Measurements from ENCODE around the gene S100A14. TPM values are rescaled to one million over a fixed set of nuclear protein-coding genes. Genes with fewer than 3 reads are reported as not detected.

The S100A14 gene
- total and polyA plus RNA-seq, 2 of the 13 experiments (the other 11 are each of a cell fraction or from before 2014, with no cell fraction given) = 1.4 to 7.7 TPM

DNA sequence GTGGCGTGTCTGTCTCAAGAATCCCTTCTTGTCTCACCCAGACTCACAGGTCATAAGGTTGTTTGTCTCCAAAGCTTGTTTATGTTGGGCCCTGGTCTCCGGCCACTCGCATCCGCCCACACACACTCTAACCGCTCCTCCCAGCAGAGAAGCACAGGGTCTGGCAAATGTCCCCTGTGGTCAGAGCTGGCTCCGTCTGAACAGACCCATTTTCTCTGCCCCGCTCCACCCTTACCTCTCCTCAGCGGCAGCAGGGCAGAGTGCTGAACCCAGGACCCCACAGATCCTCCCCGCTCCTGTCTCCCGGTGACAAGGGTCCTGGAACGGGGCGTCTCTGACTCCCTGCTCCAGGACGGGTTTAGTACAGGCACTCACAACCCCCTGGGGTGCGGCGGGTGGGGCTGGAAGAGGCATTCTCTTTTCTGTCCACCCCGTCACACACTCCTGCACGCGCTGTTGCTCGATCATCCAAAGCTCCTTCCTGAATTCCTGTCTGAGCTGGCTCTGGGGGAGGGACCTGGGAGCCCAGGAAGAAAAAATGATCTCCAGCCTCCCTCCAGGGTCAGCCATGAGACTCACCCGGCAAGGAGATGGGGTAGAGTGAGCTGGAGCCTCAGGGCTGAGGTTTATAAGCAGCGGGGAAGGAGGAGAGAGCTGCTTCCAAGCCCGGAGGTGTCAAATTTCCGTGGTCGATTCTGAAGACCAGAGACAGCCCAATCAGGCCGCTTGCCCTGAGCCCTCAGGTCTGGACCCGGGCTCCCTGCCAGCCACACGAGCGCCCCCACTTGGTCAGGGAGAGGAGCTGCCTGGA, 11.0 kb upstream of the S100A14 start, which contains the start of gene S100A13 (continued):
- TF ChIP-seq, protein P1, sequence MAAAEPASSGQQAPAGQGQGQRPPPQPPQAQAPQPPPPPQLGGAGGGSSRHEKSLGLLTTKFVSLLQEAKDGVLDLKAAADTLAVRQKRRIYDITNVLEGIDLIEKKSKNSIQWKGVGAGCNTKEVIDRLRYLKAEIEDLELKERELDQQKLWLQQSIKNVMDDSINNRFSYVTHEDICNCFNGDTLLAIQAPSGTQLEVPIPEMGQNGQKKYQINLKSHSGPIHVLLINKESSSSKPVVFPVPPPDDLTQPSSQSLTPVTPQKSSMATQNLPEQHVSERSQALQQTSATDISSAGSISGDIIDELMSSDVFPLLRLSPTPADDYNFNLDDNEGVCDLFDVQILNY (CRISPR knock-in tag; conservative IDR thresholded peaks at IDR 0.05) = no peak
- TF ChIP-seq HNRNPLL (IDR thresholded peaks at IDR 0.05; ENCODE audit: low read depth, low read length, poor library complexity, severe bottlenecking) (no peak), HOXD1 (CRISPR knock-in tag; IDR thresholded peaks at IDR 0.05) (no peak), ZNF574 (CRISPR knock-in tag; IDR thresholded peaks at IDR 0.05) (no peak; the same call in 1 of the 2 replicates), CTCF (CRISPR knock-in tag; IDR thresholded peaks at IDR 0.05) (peak; percentile 94), HINFP (CRISPR knock-in tag; IDR thresholded peaks at IDR 0.05; ENCODE audit: low read depth) (no peak; the same call in 1 of the 2 replicates), EP300 (IDR thresholded peaks at IDR 0.05; ENCODE audit: low read depth in 2 of 2, low read length in 2 of 2) (no peak), EP300 (CRISPR knock-in tag; IDR thresholded peaks at IDR 0.05; ENCODE audit: borderline replicate concordance) (no peak), THAP11 (CRISPR knock-in tag; IDR thresholded peaks at IDR 0.05) (peak; percentile 30; the same call in 1 of the 2 replicates), FOXK2 (IDR thresholded peaks at IDR 0.05) (no peak), GLMP (CRISPR knock-in tag; IDR thresholded peaks at IDR 0.05; ENCODE audit: borderline replicate concordance) (no peak), TBP (CRISPR knock-in tag; IDR thresholded peaks at IDR 0.05) (no peak), ZNF7 (CRISPR knock-in tag; IDR thresholded peaks at IDR 0.05) (no peak), ZNF431 (CRISPR knock-in tag; IDR thresholded peaks at IDR 0.05; ENCODE audit: borderline replicate concordance, low read depth) (no peak), ZNF34 (CRISPR knock-in tag; IDR thresholded peaks at IDR 0.05; ENCODE audit: borderline replicate concordance) (no peak), ETS1 (CRISPR knock-in tag; IDR thresholded peaks at IDR 0.05) (no peak)
- TF ChIP-seq, protein P2, sequence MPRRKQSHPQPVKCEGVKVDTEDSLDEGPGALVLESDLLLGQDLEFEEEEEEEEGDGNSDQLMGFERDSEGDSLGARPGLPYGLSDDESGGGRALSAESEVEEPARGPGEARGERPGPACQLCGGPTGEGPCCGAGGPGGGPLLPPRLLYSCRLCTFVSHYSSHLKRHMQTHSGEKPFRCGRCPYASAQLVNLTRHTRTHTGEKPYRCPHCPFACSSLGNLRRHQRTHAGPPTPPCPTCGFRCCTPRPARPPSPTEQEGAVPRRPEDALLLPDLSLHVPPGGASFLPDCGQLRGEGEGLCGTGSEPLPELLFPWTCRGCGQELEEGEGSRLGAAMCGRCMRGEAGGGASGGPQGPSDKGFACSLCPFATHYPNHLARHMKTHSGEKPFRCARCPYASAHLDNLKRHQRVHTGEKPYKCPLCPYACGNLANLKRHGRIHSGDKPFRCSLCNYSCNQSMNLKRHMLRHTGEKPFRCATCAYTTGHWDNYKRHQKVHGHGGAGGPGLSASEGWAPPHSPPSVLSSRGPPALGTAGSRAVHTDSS (CRISPR knock-in tag; conservative IDR thresholded peaks at IDR 0.05) = no peak

All from HepG2 (cell line).